Skeletal muscle tissue (tissue), 4 donors: ENCODE data around the gene KCNMB1. TPM values are rescaled to one million over a fixed set of nuclear protein-coding genes. Genes with fewer than 3 reads are reported as not detected.

Experiments
- H3K27ac ChIP-seq: one replicate; pipeline ENCODE4 v1.7.0; 2013; ENCODE audit warnings: mild to moderate bottlenecking, low read depth, low read length, inconsistent platforms
- H3K27me3 ChIP-seq, 3 donors: one replicate each; pipeline ENCODE4 v1.7.0; 2013; ENCODE audit warnings: low read length in 3 of 3; ENCODE audit not compliant: control insufficient read depth in 3 of 3, insufficient read depth in 3 of 3
- H3K36me3 ChIP-seq, 3 donors: one replicate each; pipeline ENCODE4 v1.7.0; 2013; ENCODE audit warnings: low read length in 3 of 3; ENCODE audit not compliant: control insufficient read depth in 3 of 3, insufficient read depth in 3 of 3
- H3K4me1 ChIP-seq, 3 donors: one replicate each; pipeline ENCODE4 v1.7.0; 2013; ENCODE audit warnings: low read length in 3 of 3, mild to moderate bottlenecking in 3 of 3; ENCODE audit not compliant: control insufficient read depth in 3 of 3, insufficient read depth in 3 of 3
- H3K4me3 ChIP-seq, 3 donors: one replicate each; pipeline ENCODE4 v1.7.0; 2013; ENCODE audit warnings: low read length in 3 of 3
- H3K9ac ChIP-seq, 3 donors: one replicate each; pipeline ENCODE4 v1.7.0; 2013; ENCODE audit warnings: low read length in 3 of 3, mild to moderate bottlenecking in 3 of 3, moderate library complexity in 2 of 3, low read depth in 1 of 3
- H3K9me3 ChIP-seq, 3 donors: one replicate each; pipeline ENCODE4 v1.7.0; 2013; ENCODE audit warnings: low read length in 3 of 3; ENCODE audit not compliant: control insufficient read depth in 3 of 3
- total RNA-seq: library from RNA; depleted of rRNA; stranded (reverse); fragments of >200 nt; gene quantifications from one replicate; pipeline ENCODE4 v1.2.3, GENCODE V29; 2014
- donor health status: Osteomylitis.

KCNMB1 gene
- total RNA-seq, 1 donor from 2014 or later, result under 0.01 TPM

- no peaks in the 10 kb centered on the region for H3K9me3 ChIP-seq
- H3K4me3 ChIP-seq, result no peak overlapping the region
- H3K9ac ChIP-seq, result no peak overlapping the region
- H3K36me3 ChIP-seq, result no peaks in the 10 kb centered on the region
- no peak overlapping the region for H3K27ac ChIP-seq
- no peaks in the 10 kb centered on the region for H3K27me3 ChIP-seq
- peaks cover 6 to 14% (median 6%) of the 10 kb centered on the region in 3 donors for H3K4me1 ChIP-seq
These were observed 23.3 kb downstream of the KCNMB1 start for GRCh38 chr5:170365831-170366230.

GRCh38 chr5:170365011-170365410, 24.2 kb downstream of the KCNMB1 start:
- peaks cover 9 to 18% (median 9%) of the 10 kb centered on the region in 3 donors for H3K4me1 ChIP-seq
- no peak overlapping the region for H3K9ac ChIP-seq
- H3K9me3 ChIP-seq, result no peaks in the 10 kb centered on the region
- H3K27ac ChIP-seq, result no peak overlapping the region
- no peaks in the 10 kb centered on the region for H3K27me3 ChIP-seq
- no peak overlapping the region for H3K4me3 ChIP-seq
- H3K36me3 ChIP-seq, result no peaks in the 10 kb centered on the region

GRCh38 chr5:170363671-170364070, 25.5 kb downstream of the KCNMB1 start:
- Histone ChIP-seq H3K27ac (no peak overlapping the region), H3K36me3 (no peaks in the 10 kb centered on the region)

GRCh38 chr5:170362656-170363055, 26.5 kb downstream of the KCNMB1 start:
- H3K27ac ChIP-seq, result peak overlapping the region; percentile 46
- H3K9ac ChIP-seq, result no peak overlapping the region
- H3K36me3 ChIP-seq, result no peaks in the 10 kb centered on the region
- H3K9me3 ChIP-seq, result no peaks in the 10 kb centered on the region
- no peak overlapping the region for H3K4me3 ChIP-seq
- H3K27me3 ChIP-seq, result no peaks in the 10 kb centered on the region
- peaks cover 12 to 31% (median 18%) of the 10 kb centered on the region in 3 donors for H3K4me1 ChIP-seq

More at GRCh38 chr5:170363671-170364070, 25.5 kb downstream of the KCNMB1 start:
- no peak overlapping the region for H3K9ac ChIP-seq
- no peaks in the 10 kb centered on the region for H3K27me3 ChIP-seq
- no peak overlapping the region for H3K4me3 ChIP-seq
- H3K4me1 ChIP-seq, result peaks cover 12 to 27% (median 15%) of the 10 kb centered on the region in 3 donors
- H3K9me3 ChIP-seq, result no peaks in the 10 kb centered on the region

- peaks cover 12 to 31% (median 18%) of the 10 kb centered on the region in 3 donors for H3K4me1 ChIP-seq
These were observed 27.1 kb downstream of the KCNMB1 start for GRCh38 chr5:170362102-170362501.

GRCh38 chr5:170361616-170362015, 27.6 kb downstream of the KCNMB1 start:
- Histone ChIP-seq H3K27ac (peak overlapping the region; percentile 14), H3K36me3 (no peaks in the 10 kb centered on the region), H3K4me1 (peaks cover 12 to 31% (median 18%) of the 10 kb centered on the region in 3 donors), H3K4me3 (no peak overlapping the region), H3K9ac (no peak overlapping the region), H3K27me3 (no peaks in the 10 kb centered on the region), H3K9me3 (no peaks in the 10 kb centered on the region)

More at GRCh38 chr5:170362102-170362501, 27.1 kb downstream of the KCNMB1 start:
- H3K36me3 ChIP-seq, result no peaks in the 10 kb centered on the region
- H3K9me3 ChIP-seq, result no peaks in the 10 kb centered on the region
- no peak overlapping the region for H3K4me3 ChIP-seq
- H3K9ac ChIP-seq, result no peak overlapping the region
- H3K27ac ChIP-seq, result peak overlapping the region; percentile 46
- no peaks in the 10 kb centered on the region for H3K27me3 ChIP-seq

- Histone ChIP-seq H3K4me1 (peaks cover 12 to 31% (median 18%) of the 10 kb centered on the region in 3 donors), H3K9me3 (no peaks in the 10 kb centered on the region), H3K27ac (peak overlapping the region; percentile 14), H3K36me3 (no peaks in the 10 kb centered on the region), H3K9ac (no peak overlapping the region), H3K27me3 (no peaks in the 10 kb centered on the region), H3K4me3 (no peak overlapping the region)
These were observed 28.1 kb downstream of the KCNMB1 start for GRCh38 chr5:170361116-170361515.

- peak overlapping the region; percentile 14 for H3K27ac ChIP-seq
- no peak overlapping the region for H3K9ac ChIP-seq
- H3K4me1 ChIP-seq, result peaks cover 14 to 33% (median 20%) of the 10 kb centered on the region in 3 donors
- no peaks in the 10 kb centered on the region for H3K9me3 ChIP-seq
- no peaks in the 10 kb centered on the region for H3K36me3 ChIP-seq
- no peaks in the 10 kb centered on the region for H3K27me3 ChIP-seq
- no peak overlapping the region for H3K4me3 ChIP-seq
These were observed 28.5 kb downstream of the KCNMB1 start for GRCh38 chr5:170360709-170361108.

- Histone ChIP-seq H3K27me3 (peaks cover 10 to 22% (median 19%) of the 10 kb centered on the region in 3 donors), H3K9ac (no peak overlapping the region), H3K4me1 (peaks cover 29 to 39% (median 30%) of the 10 kb centered on the region in 3 donors), H3K27ac (peak overlapping the region; percentile 25), H3K9me3 (no peaks in the 10 kb centered on the region), H3K4me3 (no peak overlapping the region), H3K36me3 (no peaks in the 10 kb centered on the region)
These were observed 31.2 kb downstream of the KCNMB1 start for GRCh38 chr5:170357955-170358444.

GRCh38 chr5:170355601-170356098, 33.5 kb downstream of the KCNMB1 start:
- H3K4me1 ChIP-seq, result peaks cover 22 to 26% (median 25%) of the 10 kb centered on the region in 3 donors
- no peak overlapping the region for H3K4me3 ChIP-seq
- peaks cover 10 to 30% (median 24%) of the 10 kb centered on the region in 3 donors for H3K27me3 ChIP-seq
- H3K36me3 ChIP-seq, result no peaks in the 10 kb centered on the region
- no peak overlapping the region for H3K27ac ChIP-seq
- H3K9me3 ChIP-seq, result no peaks in the 10 kb centered on the region
- no peak overlapping the region for H3K9ac ChIP-seq
